ENCODE results near the gene IMPG1.

DNA sequence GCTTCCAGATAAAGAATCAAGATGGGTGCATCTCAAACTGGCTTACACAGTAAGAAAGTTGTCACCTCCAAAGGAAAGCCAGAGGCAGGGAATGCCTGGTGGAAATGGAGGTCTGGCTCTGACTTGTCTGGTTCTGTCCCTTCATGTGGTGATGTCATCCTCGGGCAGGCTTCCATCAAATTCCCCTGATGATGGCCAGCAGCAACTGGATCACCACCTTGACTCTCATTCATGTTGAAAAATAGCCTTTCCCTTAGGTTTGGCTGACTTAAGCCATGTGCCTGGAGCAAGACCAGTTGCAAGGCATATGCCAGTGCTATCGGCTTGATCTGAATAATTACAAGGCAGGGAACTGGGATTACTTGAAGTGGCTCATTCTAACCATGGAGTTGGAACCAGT lies 28.8 kb downstream of the IMPG1 start:
- TF ChIP-seq, protein P1, sequence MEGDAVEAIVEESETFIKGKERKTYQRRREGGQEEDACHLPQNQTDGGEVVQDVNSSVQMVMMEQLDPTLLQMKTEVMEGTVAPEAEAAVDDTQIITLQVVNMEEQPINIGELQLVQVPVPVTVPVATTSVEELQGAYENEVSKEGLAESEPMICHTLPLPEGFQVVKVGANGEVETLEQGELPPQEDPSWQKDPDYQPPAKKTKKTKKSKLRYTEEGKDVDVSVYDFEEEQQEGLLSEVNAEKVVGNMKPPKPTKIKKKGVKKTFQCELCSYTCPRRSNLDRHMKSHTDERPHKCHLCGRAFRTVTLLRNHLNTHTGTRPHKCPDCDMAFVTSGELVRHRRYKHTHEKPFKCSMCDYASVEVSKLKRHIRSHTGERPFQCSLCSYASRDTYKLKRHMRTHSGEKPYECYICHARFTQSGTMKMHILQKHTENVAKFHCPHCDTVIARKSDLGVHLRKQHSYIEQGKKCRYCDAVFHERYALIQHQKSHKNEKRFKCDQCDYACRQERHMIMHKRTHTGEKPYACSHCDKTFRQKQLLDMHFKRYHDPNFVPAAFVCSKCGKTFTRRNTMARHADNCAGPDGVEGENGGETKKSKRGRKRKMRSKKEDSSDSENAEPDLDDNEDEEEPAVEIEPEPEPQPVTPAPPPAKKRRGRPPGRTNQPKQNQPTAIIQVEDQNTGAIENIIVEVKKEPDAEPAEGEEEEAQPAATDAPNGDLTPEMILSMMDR (IDR thresholded peaks at IDR 0.05), result no peak
- no peak for TF ChIP-seq EZH2 (IDR thresholded peaks at IDR 0.05; ENCODE audit: borderline replicate concordance, insufficient read depth, low read depth, low read length, poor library complexity, severe bottlenecking)
